NCI-H2171 (cell line): Measurements from ENCODE around the gene ADK.
"Not testable (repeated sequence)": the region's sequence is repeated elsewhere in the genome, so short reads cannot be mapped to it uniquely, and the experiment has no call there.

Source experiments
- DNase-seq: peaks from one replicate; lab custom pipeline; 2025; lab: John Stamatoyannopoulos, UW

Gene ADK

DNA sequence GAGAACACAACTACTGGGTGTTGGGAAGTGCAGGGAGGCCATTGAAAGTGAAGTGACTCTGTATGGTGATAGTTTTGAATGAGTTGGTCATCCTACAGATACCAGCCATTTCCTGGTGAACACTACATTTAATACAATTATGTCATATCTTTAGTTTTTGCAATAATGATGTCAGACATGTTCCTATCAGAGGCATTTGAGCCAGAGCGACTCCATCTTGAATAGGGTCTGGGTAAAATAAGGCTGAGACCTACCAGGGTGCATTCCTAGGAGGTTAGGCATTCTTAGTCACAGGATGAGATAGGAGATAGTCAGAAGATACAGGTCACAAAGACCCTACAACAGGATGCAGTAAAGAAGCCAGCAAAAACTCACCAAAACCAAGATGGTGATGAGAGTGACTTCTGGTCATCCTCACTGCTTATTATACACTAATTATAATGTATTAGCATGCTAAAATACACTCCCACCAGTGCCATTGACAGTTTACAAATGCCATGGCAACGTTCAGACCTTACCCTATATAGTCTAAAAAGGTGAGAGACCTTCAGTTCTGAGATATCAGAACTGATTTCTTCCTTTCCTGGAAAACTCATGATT is 28.2 kb downstream of the ADK start:
- DNase-seq: no peak

DNA sequence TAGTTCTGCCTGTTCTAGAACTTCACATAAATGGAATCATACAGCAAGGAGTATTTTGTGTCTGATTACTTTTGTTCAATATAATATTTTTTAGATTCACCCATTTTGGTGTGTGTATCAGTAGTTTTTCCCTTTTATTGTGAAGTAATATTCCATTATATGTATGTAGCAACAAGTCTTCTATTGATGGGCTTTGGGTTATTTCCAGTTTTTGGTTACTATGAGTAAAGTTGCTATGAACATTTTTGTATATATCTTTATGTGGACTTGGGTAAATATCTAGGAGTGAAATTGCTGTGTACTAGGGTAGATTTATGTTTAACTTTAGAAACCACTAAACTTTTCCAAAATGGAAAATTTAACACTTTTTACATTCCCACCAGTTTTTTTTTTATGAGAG is 35.7 kb downstream of the ADK start:
- DNase-seq: no peak

DNA sequence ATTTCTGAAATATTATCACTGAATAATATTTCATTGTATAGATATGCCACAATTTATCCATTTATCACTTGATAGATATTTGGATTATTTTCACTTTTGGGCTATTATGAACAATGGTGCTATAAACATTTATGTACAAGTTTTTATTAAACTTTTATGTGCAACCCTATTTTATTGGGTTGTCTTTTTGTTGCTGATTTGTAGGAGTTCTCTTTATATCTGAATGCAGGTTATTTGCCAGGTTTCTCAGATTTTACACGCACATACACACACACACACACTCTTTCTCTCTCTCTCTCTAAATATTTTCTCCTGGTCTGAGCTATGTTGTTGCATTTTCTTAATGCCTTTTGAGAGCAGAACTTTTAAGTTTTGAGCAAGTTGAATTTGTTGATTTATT is 36.2 kb downstream of the ADK start:
- DNase-seq: no peak

DNA sequence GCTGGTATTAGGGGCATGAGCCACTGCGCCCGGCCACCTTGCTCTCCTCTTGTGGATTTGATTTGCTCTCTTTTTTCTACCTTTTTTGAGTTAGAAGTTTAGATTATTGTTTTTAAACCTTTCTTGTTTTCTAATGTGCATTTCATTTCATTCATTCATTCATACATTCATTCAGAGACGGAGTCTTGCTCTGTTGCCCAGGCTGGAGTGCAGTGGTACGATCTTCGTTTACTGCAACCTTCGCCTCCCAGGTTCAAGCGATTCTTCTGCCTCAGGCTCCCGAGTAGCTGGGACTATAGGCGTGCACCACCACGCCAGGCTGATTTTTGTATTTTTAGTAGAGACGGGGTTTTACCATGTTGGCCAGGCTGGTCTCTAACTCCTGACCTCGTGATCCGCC is 37.6 kb downstream of the ADK start:
- DNase-seq: not testable (repeated sequence)

DNA sequence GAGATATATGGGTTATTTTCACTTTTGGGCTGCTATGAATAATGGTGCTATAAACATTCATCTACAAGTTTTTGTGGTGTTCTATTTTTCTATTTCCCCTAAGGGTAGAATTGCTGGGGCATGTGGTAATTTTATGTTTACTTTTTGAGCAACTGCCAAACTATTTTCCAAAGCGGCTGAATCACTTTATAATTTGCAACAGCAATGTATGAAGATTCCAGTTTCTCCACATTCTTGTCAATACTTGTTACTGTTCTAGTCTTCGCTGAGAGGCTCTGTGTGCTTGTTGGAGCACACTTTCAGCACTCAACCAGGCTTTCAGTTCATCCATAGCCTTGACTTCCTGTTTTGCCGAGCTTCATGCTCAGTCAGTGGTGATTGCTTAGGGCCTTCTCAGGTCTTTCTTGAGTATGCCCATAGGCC is 39.0 kb downstream of the ADK start:
- DNase-seq: no peak

DNA sequence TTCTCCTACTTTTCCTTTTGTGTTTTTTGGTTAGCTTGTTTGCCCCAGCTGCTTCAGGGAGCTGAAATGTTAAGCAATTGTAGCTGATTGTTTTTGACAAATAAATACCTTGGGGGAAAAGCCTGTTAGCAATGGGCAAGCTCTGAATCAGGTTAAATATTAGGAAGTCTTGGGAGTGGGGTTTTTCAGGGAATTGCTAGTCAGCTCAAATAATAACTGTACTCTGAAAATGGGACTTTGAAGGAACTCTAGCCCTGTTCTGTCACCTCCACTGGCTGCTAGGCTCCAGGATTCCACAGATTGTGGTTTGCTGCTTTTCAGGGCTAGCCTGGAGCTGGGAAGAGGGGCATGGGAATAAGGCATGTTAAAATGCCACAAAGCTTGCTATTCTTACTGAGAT is 39.5 kb downstream of the ADK start:
- DNase-seq: no peak

DNA sequence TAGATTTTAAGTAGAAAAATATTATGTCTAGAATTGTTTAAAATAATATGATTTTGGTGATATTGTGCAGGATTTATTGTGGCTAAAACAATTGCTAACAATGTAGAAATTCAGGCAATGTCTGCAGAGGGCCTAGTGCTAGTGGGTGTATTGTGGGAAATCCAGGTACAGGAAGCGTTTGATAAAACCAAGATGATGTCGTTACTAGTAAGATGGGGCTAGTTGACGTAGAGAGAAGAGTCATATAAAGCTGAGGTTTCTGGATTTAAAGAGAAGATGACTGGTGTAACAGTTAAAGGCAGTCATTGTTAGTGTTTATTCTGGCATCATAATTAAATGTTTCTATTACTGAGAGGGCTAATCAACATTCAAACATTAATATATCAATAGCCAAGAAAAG is 43.5 kb downstream of the ADK start:
- DNase-seq: no peak

DNA sequence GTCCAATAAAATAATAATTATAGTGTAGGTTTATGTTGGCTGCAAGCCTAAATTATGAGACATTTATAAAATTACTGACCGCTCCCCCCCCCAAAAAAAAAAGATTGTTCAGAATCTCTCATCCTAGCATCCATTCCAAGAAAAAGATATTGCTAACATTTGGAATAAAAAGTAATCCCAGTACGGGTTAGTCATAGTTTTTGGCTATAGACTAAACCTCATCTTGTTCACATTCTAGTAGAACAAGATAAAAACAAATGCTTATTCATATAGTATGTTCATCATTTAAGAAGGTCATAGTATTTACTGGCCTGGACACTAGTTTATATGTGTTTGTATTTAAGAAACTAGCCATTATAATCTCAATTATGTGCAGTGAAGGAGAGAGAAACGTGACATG is 44.0 kb downstream of the ADK start:
- no peak for DNase-seq

DNA sequence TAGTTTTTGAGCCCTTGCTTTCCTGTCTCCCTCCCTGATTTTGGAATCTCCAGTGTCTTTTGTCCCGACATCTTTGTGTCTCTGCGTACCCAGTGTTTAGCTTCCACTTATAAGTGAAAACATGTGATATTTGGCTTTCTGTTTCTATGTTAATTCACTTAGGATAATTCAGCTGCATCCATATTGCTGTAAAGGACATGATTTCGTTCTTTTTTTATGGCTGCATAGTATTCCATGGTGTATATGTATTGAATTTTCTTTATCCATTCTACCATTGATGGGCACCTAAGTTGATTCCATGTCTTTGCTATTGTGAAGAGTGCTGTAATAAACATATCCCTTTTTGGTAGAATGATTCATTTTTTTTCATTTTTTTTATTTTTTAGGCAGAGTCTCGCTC is 48.3 kb downstream of the ADK start:
- DNase-seq: no peak

DNA sequence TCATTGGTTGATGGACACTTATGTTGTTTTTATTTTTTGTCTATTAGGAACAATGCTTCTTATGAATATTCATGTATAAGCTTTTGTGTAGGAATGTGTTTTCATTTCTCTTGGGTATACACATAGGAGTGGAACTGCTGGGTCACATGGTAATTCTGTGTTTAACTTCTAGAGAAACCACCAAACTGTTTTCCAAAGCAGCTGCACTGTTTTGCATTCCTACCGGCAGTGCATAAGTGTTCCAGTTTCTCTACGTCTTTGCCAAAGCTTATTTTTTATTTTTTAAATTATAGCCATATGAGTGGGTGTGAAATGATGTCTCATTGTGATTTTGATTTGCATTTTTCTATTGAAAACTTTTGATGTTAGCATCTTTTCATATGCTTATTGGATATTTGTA is 51.3 kb downstream of the ADK start:
- no peak for DNase-seq

DNA sequence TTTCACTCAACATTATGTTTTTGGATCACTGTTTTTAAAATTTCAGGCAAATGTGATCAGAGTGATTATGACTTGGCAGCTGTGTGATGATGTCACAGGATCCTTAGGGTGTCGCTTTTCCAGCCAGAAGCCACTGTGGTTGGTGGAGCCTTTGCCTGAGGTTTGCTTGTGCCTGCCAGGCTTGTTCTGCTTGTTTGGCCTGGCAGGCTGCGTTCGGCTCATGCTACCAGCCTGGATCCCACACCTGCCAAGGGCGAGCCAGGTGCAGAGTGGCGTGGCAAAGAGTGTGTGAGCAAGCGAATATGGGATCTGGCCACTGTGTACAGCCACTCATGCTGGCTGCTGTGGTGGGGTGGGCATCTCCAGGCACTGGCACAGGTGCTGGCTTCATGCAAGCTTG is 55.7 kb downstream of the ADK start:
- no peak for DNase-seq

DNA sequence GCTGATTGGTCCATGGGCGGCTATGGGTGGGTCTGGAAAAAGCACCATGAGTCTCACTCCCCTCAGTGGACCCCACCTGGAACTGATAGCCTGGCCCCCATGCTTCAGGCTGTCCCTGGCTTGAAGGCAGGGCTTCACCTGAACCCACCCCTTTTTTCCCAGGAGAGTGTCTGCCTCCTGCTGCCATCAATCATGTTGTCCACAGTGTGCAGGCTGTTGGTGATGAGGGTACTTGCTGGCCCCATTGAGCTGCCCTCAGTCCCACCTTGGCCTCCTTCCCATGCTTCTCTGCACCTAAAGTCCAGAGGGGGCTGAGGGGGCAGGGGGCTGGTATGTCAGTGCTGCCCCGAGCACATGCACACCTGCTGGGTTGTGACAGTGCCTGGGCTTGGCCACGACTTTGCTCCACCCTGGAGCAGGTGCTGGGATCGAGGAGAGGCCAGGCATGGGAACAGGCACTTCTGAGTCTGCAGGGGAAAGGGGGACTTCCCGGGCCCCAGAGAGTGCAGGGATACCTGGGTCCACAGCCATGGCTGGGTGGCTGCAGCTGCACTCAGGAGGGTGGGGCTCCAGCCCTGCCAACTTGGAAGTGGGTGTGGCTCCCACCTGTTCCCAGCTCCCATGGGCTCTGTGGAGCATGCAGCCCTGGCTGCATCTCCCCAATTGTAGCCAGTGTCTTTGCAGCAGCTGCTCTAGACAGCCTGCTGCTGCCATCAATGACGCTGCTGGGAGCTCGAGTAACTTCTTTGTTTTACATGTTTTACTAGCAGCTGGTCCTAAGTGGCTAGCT is 56.9 kb downstream of the ADK start:
- peak; percentile 77 for DNase-seq

DNA sequence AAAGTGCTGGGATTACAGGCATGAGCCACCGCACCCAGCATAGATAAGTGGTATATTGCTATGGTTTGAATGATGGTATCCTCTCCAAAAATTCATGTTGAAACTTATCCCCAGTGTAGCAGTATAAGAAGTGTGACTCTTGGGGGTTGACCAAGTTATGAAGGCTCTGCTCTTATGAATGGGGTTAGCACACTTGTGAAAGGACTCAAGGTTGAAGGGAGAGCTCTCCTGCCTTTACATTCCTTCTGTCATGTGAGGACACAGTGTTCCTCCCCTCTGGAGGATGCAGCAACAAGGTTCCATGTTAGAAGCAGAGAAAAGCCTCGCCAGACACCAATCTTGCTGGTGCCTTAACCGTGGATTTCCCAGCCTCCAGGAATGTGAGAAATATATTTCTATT is 58.0 kb downstream of the ADK start:
- DNase-seq: no peak

DNA sequence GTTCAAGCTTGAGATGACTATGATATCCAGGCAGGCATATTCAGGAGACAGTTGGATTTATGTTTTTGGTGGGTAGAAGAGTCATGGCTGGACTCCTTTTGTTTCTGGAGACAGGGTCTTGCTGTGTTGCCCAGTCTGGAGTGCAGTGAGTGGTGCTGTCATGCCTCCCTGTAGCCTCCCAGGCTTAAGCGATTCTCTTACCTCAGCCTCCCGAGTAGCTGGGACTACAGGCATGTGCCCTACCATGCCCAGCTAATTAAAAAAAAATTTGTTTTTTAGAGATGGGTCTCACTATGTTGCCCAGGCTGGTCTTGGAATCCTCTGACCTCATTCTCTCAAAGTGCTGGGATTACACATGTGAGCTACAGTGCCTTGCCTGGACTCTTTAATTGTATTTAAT is 62.0 kb downstream of the ADK start:
- DNase-seq: no peak

DNA sequence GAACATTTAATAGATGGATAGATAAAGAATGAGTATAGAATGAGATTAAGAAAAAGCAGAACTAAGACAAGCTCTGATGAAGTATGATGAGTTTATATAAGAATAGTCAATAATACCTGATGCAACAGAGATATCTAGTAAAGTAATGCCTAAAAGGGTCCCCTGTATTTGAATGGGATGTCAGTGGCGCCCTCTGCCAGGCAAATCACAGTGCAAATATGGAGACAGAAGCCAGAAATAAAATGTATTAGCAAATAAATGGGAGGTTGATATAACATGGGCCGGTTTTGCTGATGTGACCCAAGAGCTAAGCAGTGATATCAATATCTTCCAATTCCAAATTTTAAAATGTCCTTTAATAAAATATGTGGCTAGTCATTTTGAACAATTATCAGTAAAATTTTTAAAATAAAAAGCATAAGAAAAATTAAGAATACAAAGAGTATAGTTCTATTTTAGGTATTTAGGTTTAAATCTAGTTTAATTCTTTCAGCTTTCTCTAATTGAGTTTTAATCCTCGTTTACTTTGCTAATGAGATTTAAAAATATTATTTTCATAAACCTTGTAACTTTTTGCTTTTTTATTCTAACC is 62.6 kb downstream of the ADK start:
- no peak for DNase-seq

DNA sequence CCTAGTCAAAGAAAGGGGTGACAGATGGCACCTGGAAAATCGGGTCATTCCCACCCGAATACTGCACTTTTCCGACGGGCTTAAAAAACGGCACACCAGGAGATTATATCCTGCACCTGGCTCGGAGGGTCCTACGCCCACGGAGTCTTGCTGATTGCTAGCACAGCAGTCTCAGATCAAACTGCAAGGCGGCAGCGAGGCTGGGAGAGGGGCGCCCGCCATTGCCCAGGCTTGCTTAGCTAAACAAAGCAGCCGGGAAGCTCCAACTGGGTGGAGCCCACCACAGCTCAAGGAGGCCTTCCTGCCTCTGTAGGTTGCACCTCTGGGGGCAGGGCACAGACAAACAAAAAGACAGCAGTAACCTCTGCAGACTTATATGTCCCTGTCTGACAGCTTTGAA is 66.1 kb downstream of the ADK start:
- not testable (repeated sequence) for DNase-seq

DNA sequence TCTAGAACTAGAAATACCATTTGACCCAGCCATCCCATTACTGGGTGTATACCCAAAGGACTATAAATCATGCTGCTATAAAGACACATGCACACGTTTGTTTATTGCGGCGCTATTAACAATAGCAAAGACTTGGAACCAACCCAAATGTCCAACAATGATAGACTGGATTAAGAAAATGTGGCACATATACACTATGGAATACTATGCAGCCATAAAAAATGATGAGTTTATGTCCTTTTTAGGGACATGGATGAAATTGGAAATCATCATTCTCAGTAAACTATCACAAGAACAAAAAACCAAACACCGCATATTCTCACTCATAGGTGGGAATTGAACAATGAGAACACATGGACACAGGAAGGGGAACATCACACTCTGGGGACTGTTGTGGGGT is 71.4 kb downstream of the ADK start:
- DNase-seq: not testable (repeated sequence)

DNA sequence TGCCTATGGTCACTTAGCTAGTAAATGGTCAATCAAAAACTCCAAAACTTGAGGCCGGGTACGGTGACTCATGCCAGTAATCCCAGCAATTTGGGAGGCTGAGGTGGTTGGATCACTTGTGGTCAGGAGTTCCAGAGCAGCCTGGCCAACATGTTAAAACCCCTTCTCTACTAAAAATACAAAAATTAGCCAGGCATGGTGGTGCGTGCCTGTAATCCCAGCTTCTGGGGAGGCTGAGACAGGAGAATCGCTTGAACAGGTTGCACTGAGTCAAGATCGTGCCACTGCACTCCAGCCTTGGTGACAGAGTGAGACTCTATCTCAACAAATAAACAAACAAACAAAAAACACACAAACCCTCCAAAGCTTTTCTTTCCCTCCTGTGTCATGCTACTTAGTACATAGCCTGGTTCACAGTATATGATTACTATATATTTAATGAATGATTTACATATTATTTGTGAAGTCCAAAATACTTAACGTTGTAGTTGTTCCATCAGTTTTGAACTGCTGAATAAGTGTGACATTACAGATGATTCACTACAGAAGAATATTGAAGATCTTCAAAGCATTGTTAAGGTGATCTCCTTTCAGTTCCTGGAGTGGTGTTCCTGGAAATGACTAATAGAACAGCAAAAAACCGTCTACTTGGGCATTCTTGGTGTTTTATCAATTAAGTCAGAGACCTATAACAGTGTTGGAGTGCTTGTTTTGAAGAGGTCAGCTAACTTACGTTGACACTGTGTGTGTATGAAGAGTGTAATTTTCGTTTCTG is 72.9 kb downstream of the ADK start:
- no peak for DNase-seq

DNA sequence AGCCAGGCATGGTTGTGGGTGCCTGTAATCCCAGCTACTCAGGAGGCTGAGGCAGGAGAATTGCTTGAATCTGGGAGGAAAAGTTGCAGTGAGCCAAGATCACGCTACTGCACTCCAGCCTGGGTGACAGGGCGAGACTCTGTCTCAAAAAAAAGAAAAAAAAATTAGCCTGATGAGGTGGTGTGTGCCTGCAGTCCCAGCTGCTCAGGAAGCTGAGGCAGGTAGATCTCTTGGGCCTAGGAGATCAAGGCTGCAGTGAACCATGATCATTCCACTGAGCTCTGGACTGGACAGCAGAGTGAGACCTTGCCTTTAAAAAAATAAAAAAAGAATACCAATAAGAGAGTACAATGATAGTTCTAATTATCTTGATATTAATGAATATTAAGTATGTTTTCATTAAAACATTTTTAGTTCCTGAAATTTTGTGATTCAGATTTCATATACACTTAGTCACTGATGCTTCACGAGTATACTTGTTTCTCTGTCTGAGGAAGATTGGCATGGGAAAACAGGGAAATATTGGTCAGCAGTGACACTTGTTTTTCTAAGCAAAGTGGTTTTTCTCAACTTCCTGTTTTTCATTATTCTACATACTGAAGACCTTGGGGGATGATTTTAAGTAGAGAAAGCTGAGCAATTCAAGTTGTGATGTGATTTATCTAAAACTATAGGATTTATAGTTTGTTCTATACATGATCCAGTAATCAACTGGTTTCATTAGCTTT is 76.8 kb downstream of the ADK start:
- DNase-seq: no peak

DNA sequence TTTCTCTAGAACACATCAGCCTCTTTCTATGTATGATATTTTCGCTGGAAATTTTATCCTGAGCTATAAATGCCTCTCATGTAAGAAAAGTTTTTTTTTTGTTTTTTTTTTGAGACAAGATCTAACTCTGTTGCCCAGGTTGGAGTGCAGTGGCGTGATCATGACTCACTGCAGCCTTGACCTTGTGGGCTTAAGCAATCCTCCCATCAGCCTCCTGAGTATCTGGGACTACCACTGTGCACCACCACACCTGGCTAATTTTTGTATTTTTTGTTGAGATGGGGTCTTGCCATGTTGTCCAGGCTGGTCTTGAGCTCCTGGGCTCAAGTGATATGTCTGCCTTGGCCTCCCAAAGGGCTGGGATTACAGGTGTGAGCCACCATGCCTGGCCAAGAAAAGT is 80.4 kb downstream of the ADK start:
- DNase-seq: no peak

DNA sequence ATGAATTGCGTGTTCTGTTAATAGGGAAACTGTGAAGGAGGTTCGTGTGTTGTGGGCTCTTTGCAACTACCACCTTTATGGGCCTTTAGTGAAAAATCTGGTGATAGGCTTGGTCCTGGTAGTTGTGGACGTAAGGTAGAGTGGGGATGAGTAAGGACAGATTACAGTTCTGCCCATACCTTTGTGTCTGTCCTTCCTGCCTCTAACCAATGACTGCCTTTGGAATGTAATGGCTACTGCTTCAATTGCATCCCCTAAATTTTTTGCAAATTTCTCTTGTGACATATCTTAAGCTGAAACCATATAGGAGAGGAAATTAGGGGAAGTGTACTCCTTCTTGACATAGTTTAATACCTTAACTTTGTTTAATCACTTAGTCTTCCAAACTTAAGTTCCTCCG is 82.3 kb downstream of the ADK start:
- DNase-seq: no peak

DNA sequence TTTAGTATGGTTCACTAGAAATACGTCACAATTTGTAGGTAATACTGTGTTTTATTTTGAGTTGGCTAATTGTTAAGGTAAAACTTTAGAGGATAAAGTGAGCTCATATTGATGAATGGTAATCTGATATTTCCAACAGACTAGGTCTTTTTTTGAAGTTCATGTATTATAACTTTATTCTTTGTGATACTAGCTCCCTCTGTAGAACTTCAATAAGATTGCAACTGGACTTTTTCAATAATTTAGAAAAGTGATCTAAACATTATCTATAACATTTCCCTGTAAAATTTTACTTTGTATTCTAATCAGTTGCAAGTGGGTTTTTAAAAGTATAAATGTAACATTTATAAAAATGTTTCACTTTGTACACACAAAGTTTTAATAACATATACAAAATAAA is 83.5 kb downstream of the ADK start:
- no peak for DNase-seq
